ENCODE data around the gene POLR2L.

The POLR2L gene

DNA sequence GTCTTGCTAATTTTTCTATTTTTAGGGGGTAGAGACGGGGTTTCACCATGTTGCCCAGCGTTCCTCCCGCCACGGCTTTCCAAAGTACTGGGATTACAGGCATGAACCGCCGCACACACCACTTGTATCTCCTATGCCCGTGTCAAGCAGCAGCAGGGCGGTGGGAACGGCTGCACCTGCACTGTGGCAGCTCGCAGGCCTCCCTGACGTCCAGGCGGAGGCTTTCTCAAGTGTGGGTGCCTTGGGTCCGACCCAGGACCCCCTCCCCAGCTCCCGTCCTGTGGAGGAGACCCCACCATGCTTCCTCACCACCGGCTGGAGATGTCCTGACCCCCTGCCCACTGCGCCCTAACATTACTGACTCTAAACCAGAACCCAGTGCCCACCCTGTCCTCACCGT, 26.1 kb upstream of the POLR2L start:
- DNase-seq = no peak

DNA sequence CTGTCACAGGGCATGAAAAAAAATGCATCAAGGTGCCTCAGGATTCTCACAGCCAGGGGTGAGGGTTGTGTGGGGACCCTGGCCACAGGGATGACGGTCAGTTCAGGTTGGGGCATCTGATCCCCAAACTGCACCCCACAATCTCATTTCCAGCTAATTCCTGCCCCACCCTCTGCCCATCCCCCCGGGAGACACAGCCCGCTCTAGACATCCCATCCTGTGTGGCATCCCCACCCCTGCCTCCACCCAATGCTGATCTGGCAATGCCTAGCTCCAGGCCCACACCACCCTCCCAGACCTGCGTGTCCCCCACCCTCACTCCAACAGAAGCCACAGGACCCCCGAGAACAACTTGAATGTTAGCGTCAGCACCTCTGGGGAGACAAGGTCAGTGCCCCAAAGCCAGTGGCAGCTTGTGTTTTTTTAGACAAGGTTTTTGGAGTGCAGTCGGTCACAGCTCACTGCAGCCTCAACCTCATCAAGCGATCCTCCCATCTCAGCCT, 25.6 kb upstream of the POLR2L start:
- no peak for DNase-seq

DNA sequence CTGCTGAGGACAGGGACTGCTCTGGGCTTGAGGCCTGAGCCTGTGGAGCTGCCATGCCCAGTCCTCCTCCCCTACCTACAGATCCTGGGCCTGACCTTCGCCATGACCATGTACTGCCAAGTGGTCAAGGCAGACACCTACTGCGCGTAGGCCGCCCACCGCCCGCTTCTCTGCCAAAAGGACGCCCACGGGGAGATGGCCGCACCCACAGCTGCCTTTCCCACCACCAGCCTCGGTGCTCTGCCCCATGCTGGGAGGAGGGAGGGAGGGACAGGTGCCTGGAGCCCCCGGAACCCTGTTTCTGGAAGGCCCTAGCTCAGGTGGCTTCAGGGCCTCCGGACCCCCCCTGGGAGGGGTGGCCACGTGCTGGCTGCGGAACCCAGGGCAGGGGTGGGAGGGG, 24.2 kb upstream of the POLR2L start:
- DNase-seq = no peak

DNA sequence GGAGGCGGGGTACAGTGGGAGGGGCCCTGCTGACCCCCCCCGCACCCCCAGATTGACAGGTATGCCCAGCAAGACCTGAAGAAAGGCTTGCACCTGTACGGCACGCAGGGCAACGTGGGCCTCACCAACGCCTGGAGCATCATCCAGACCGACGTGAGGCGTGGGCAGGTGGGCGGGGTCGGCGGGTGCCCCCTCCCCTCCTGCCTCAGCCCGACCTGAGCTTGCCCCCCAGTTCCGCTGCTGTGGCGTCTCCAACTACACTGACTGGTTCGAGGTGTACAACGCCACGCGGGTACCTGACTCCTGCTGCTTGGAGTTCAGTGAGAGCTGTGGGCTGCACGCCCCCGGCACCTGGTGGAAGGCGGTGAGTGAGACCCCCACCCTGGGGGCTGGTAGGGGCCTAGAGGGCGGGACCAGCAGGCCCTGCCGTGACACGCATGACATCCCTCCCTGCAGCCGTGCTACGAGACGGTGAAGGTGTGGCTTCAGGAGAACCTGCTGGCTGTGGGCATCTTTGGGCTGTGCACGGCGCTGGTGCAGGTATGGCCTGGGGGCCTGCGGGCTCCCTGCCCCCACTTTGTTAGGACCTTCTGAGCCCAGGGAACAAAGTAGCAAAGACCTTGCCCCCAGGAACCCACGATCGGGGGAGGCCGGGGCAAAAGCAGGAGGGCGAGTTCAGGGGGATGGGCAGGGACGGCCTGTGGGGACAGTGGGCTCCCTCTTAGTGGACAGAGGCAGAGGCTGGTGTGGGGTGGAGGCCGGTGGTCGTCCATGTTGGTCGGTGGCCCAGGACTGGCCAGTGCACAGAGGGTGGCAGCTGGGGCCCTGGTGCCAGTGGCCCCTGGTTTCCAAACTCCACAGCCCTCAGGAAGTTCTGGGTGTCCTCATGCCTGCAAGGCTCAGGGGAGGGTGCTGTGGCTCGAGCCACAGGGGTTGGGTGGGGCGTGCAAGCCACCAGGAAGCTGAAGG, 23.4 kb upstream of the POLR2L start:
- DNase-seq = no peak

DNA sequence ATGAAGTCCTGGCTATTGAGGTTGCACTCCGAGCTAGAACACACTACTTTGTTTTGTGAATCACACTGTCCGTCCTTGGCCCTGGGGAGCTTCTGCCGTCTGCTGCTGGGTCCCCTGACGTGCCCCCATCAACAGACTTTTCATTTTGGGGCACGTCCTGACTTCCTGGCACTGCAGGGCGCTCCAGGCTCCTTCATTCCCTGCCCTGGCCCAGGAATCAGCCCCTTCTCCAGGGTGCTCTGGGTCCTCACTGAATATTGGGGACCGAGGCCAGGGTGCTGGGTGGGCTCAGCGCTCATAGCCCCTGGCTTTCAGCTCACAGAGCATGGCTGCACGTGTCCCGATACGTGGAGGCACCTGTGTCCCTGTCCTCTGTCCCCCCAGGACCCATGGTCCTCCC, 22.6 kb upstream of the POLR2L start:
- DNase-seq = no peak

DNA sequence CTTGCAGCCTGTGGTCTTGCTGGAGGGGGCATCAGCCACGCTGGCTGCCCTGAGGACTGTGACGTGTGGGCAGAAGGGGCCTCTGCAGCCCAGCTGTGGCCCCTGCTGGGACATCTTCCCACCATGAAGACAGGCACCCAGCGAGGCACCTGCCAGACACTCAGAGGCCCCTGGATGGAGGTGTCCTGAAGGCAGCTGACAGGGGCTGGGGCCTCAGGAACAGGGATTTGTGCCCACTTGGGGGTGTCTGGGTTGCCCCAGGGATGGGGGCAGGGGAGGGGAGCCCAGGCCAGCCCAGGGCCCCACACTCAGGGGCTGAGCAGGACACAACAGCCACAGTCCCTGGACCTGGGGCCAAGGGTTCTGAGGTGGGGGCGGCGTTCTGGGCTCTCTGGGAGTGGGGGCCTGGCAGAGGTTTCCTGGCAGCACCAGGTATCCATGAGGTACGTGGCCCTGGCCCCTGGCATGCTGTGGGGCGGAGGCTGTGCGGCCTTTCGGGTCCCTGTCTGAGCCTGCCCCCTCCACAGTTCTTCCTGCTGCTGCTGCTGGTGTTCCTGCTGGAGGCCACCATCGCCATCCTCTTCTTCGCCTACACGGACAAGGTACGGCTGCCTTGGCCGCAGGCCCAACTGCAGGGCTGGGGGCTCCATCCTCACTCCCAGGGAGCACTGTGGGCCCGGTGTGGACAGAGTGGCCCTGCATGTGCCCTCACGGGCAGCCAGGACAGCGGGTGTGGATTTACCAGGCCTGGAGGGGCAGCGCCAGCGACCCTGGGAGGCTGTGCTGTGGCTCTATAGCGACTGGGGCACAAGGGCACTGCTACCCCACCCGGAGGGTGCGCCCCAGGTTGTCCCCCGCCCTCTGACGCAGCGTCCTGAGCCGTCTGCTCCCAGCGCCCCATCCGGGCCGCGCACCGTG, 21.8 kb upstream of the POLR2L start:
- DNase-seq = no peak

DNA sequence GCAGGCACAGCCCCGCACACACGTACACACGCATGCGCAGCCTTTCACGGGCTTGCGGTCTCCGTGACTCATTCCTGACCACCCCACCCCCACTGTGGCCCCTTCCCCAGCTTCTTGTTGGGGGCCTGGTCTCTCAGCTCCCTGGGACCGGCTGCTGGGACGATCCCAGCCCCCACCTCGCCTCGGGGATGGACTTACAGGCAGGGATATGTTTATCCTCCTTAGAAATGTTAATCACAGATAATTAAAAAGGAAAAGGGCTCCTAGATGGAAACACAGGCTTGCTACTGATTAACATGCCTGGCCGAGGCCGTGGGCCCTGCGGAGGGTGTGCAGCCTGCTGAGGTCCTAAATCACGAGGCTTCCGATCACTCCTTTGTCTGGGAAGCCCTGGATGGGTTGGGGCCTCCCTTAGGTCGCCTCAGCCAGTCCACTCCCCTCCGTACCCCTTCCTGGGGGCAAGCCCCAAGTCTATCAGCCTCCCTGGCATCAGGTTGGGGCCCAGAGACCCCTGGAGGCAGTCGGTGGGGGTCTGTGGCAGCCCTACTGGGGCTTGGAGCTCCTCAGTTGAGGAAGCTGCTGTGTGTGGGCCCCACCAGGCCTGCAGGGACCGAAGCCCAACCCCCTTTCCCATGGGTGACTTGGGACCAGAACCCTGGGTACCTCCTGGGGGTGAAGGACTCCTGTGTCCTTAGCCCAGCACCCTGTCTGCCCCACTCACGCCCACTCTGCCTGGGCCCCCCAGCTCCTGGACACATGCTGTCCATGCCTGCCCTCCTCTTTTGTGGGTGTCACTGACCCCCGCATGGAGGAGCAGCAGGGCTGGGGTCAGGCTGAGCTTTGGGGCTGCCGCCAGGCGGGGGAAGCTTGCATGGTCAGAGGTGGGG, 20.9 kb upstream of the POLR2L start:
- no peak for DNase-seq

DNA sequence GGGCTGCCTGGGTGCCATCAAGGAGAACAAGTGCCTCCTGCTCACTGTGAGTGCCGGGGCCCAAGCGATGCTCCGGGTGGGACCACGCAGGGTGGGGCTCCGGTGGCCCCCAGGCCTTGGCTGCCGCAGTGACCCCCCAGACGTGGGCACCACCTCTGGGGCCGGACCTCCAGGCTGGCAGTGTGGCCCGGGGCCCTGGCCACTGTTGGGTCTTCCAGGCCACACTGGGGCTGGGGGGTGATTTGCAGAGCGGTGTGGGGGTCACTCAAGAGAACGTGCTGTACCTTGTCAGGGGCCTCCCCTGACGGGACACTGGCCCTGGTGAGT, 20.3 kb upstream of the POLR2L start:
- no peak for DNase-seq

DNA sequence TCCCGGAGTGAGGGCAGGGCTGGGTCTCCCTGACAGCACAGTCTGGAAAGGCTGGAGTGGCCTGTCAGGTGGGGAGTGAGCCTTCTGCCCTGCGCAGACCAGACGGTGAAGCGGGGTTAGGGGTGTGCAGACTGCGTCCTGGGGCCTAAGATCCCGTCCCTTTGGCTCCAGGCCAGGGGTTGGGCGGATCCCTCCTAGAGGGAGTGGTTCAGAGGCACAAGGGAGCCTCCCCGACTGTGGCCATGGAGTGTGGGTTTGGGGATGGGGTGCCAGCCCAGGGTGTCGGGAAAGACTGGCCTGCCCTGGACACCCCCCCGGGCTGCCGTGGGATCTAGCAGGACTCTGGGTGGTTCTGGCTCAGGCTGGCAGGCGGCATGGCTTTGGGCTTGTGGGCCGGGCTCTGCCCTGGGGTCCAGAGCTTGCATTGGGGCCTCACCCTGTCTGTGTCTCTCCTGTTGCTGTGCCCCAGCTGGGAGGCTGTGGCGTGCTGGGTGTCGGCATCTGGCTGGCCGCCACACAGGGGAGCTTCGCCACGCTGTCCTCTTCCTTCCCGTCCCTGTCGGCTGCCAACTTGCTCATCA, 19.8 kb upstream of the POLR2L start:
- DNase-seq = no peak

DNA sequence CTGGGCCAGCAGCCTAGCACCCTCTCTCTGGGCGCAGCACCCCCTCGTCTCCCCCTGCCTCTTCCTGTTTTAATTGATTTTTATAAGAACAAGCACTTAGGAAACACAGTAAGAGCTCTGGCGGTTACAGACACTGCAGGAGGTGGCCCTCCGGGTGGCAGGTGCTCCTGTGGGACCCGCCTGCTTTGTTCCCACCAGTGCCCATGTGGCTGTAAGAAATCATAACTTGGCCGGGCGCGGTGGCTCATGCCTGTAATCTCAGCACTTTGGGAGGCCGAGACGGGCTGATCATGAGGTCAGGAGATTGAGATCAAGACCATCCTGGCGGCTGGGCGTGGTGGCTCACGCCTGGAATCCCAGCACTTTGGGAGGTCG, 18.8 kb upstream of the POLR2L start:
- no peak for DNase-seq

DNA sequence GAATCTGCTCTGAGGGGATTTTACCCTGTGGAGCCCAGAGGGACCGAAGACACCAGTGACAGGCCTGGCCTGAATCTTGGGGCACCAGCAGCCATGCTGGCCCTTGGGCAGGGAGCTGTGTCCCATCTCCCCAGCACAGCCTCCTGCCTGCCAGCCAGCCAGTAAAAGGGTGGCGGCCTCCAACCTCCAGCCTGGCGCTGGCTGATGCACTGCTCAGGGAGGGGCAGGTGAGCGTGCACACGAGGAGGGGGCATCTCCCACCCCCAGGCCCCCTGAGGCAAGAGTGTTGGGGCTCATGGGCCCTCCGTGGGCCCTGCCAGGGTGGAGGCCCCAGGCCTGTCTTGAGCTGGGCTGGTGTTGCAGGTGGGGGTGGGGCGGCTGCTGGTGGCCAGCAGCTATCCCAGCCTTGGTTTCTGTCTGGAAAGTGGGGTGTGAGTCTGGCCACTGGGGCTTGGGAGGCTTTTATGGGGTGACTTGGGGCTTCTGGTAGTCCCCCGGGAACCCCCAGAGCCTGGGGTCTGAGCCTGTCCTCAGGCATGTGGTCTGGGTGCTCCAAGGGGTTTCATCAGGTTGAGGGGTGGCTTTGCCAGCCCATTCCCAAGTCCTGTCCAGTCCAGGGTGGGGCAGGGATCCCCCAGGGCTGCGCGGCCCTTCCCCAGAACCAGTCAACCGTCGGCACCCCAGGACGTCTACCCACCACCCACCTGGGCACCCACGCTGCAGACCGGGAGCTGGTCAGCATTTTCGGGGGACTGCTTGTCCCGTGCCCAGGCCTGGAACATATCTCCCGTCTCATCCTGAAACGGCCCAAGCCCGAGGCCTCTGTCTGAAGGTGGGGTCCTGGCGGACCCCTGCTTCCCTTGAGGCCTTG, 18.1 kb upstream of the POLR2L start:
- no peak for DNase-seq

DNA sequence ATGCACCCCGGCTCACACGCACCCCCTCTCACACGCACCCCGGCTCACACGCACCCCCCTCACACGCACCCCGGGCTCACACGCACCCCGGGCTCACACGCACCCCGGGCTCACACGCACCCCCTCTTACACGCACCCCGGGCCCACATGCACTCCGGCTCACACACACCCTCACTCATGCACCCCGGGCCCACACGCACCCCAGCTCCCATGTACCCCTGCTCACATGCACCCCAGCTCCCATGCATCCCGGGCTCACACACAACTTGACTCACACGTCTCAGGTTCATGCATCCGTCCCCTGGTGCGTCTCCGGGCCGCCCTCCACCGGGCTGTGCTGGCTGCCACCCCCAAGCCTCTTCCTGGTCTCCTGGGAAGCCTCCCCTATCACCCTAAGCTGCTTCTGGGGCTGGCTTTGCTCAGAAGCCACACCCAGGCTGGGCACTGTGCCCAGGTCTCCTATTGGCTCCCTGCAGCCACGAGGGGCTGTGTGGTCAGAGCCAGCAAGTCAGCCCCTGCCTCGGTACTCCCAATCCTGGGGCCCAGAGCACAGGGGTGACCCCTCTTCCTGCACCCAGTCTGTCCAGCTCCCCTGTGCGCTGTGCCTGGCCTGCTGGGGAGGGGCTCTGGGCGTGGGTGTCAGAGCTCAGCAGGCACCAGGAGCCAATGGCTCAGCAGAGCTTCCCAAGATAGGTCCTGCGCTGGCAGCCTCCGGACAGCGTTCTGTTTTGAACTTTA, 17.2 kb upstream of the POLR2L start:
- DNase-seq = no peak

DNA sequence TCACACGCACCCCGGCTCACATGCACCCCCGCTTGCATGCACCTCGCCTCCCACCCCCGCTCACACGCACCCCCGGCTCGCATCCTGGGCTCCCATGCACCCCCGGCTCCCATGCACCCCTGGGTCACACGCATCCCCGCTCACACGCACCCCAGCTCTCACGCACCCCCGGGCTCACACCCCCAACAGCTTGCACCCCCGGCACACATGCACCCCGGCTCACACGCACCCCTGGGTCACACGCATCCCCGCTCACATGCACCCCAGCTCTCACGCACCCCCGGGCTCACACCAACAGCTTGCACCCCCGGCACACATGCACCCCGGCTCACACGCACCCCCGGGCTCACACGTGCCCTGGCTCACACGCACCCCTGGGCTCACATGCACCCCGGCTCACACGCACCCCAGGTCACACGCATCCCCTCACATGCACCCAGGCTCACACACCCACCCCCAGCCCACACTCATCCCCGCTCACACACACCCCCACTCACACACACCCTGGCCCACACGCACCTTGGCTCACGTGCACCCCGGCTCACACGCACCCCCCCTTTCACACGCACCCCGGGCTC, 16.5 kb upstream of the POLR2L start:
- DNase-seq = no peak

DNA sequence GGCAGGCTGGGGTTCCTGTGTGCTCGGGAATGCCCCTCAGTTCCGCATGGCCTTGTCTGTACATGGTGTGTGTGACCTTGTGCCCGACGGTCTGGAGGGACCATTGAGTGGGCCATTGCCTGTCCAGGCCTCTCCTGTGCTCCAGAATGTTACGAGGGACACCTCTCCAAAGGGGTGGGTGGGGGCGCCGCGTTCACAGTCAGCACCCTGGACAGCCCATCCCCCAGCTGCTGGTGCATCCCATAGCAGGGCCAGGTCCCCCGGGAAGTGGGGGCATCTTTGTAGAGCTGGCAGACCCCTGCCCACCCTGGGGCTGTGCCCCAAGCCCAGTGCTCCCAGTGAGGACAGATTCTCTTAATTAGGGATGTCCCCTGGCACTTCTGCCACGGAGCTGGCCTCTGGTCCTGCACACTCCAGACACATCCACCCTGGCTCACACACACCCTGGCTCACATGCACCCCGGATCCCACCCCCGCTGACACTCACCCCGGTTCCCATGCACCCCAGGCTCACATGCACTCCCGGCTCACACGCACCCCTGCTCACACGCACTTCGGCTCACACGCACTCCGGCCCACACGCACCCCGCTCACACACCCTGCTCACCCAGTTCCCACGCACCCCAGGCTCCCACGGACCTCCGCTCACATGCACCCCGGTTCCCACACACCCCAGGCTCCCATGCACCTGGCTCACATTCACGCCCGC, 15.9 kb upstream of the POLR2L start:
- DNase-seq = no peak

DNA sequence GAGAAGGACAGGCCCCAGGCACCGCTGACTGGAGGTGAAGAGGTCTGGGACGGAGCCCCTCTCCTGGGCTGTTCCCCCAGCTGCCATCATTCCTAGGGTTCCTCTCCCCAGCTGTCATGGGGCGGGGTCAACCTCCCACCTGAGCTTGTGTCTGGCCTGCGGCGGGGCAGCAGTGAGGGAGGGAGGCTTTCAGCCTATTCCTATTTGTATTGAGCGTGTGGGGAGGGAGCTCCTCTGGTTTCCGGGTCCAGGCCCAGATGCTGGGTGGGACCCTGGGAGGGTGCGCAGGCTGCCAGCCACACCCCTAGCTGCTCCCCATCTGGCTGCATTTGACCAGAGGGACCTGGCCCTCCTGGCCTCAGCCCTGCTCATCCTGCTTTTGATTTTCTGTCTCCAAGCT, 14.1 kb upstream of the POLR2L start:
- no peak for DNase-seq

DNA sequence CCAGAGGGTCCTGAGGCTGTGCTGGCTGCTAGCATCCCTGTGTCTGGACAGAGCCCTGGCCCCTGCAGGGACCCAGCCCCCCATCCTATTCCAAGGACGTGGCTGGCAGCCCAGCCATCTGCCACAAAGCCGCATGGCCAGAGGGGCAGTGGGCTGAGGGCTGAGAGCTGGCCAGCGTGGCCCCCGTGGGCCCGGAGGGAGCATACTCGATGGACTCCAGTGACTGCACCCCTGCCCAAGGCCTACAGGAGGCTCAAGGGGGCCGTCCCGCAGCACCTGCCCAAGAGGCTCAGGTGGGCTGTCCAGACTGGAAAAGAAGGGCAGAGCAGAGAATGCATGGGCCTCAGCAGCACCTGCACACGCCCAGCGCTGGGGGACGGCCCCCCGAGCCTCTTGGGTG, 13.5 kb upstream of the POLR2L start:
- DNase-seq = no peak

DNA sequence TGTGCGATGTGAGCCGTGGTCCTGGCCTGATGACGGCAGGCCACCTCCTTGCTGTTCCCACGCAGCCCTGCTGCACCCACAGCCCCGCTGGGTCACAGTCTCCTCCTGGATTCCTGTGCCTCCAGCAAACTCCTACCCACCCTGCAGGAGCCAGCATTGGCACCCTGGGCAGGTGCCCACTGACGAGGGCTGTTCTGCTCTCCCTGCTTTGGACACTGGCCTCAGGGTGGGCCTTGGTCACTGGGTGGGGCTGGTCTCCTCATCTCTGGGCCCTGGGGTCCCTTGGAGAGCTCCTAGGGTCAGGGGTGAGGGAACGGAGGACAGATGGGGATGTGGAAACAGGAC, 13.0 kb upstream of the POLR2L start:
- DNase-seq = no peak

DNA sequence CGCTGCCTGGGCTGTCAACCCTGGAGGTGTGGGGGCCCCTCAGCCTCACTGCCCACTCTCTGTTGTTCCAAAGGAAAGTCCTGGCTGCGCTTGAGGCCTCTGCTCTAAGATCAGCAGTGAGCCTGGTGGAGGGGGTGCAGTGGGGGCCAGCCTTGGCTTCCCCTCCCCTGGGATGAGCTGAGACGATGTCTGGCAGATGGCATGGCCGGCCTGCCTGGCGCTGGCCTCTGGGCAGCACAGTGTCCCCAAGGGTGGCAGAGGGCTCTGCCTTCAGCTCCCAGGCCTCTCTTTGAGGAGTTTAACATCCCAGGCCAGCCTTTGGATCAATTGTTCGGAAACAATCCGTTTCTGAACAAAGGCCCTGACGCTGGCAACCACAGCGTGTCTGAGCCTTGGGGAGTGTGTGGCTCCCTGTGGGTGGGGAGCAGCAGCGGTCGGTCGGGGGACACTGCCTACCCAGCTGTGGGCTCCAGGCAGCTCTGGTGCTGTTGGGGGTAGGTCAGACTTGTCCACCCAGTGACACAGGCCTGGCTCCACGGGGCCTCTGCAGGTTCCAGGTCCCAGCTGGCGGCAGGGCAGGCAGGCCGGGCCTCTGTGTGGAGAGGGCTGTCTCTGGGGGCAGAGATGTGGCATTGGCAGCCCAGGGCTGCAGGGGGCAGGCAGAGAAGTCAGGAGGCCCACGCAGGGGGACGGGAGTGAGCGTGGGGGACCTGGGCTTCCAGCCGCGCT, 12.4 kb upstream of the POLR2L start:
- no peak for DNase-seq
